Hematopoietic multipotent progenitor cell treated with erythropoietin and hydrocortisone succinate and interleukin-3 and kit ligand, for 15 days (in vitro differentiated cells): ENCODE results near the gene ARHGAP5.

Experiments
- DNase-seq: peaks from one replicate; pipeline ENCODE4 v3.0.0-alpha.2; 2015; ENCODE audit warnings: low spot score

Gene ARHGAP5

GRCh38 chr14:32076278-32077080 lies 625 bp upstream of the ARHGAP5 start:
- DNase-seq: peak; percentile 74

GRCh38 chr14:32078023-32078857 lies 1.1 kb downstream of the ARHGAP5 start:
- DNase-seq: peak; percentile 52

GRCh38 chr14:32078858-32079216 lies 1.7 kb downstream of the ARHGAP5 start:
- DNase-seq: peak; percentile 12

- DNase-seq: no peak
Observed at GRCh38 chr14:32079264-32079663, 2.2 kb downstream of the ARHGAP5 start.

- no peak for DNase-seq
Observed at GRCh38 chr14:32080001-32080510, 3.0 kb downstream of the ARHGAP5 start.

- no peak for DNase-seq
Observed at GRCh38 chr14:32081901-32082300, 4.8 kb downstream of the ARHGAP5 start.

- DNase-seq: no peak
Observed at GRCh38 chr14:32083315-32083624, 6.2 kb downstream of the ARHGAP5 start.

GRCh38 chr14:32083789-32084188 lies 6.7 kb downstream of the ARHGAP5 start:
- no peak for DNase-seq

GRCh38 chr14:32085182-32085844 lies 8.2 kb downstream of the ARHGAP5 start:
- DNase-seq: no peak

GRCh38 chr14:32085845-32086383 lies 8.8 kb downstream of the ARHGAP5 start:
- DNase-seq: no peak

- no peak for DNase-seq
Observed at GRCh38 chr14:32087173-32087861, 10.2 kb downstream of the ARHGAP5 start.

GRCh38 chr14:32087907-32088306 lies 10.8 kb downstream of the ARHGAP5 start:
- DNase-seq: no peak

- DNase-seq: no peak
Observed at GRCh38 chr14:32090686-32091085, 13.6 kb downstream of the ARHGAP5 start.

GRCh38 chr14:32099473-32099872 lies 22.4 kb downstream of the ARHGAP5 start:
- no peak for DNase-seq

GRCh38 chr14:32100175-32100574 lies 23.1 kb downstream of the ARHGAP5 start:
- no peak for DNase-seq

GRCh38 chr14:32102152-32102787 lies 25.2 kb downstream of the ARHGAP5 start:
- no peak for DNase-seq

GRCh38 chr14:32102968-32103367 lies 25.9 kb downstream of the ARHGAP5 start:
- no peak for DNase-seq

GRCh38 chr14:32104308-32104707 lies 27.2 kb downstream of the ARHGAP5 start:
- DNase-seq: no peak

GRCh38 chr14:32104803-32105202 lies 27.7 kb downstream of the ARHGAP5 start:
- DNase-seq: no peak

GRCh38 chr14:32109676-32110547 lies 32.8 kb downstream of the ARHGAP5 start:
- no peak for DNase-seq
